ENCODE data around the gene RALGPS2.

DNA sequence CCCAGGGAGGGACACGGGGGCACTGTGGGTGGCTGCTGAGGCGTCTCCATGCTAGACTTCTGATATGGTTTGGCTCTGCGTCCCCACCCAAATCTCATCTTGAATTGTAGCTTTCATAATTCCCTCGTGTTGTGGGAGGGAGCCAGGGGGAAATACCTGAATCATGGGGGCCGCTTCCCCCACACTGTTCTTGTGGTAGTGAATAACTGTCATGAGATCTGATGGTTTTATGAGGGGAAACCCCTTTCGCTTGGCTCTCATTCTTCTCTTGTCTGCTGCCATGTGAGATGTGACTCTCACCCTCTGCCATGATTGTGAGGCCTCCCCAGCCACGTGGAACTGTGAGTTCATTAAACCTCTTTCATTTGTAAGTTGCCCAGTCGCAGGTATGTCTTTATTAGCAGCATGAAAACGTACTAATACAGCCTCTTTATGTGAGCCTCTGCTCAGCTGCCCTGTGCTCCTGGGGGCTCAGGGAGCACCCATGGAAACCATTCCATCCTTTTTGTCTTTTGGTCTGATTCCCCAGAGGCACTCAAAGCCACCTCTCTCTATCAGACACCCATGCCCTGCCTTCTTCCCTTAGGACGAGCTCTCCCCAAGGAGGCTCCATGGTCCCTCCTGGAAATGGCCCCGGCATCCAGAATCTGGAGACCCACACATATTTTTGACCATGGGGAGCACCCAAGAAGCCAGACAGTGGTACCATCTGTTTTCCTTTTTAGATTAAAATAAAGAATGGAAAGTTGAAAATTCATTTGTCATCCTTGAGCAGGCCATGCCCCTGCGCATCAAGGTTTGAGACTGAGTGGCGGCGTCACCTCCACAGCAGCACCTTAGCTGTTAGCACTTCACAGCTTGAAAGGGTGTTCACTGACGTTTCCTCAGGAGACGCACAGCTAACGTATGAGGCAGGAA lies 234.8 kb downstream of the RALGPS2 start:
- no peak for TF ChIP-seq POLR2AphosphoS5 (IDR thresholded peaks at IDR 0.05; ENCODE audit: control insufficient read depth, insufficient read depth, low read depth, low read length)
- TF ChIP-seq HIVEP1 (CRISPR knock-in tag; IDR thresholded peaks at IDR 0.05) = no peak
- TF ChIP-seq KDM1A (IDR thresholded peaks at IDR 0.05) = no peak
- TF ChIP-seq, protein P1, sequence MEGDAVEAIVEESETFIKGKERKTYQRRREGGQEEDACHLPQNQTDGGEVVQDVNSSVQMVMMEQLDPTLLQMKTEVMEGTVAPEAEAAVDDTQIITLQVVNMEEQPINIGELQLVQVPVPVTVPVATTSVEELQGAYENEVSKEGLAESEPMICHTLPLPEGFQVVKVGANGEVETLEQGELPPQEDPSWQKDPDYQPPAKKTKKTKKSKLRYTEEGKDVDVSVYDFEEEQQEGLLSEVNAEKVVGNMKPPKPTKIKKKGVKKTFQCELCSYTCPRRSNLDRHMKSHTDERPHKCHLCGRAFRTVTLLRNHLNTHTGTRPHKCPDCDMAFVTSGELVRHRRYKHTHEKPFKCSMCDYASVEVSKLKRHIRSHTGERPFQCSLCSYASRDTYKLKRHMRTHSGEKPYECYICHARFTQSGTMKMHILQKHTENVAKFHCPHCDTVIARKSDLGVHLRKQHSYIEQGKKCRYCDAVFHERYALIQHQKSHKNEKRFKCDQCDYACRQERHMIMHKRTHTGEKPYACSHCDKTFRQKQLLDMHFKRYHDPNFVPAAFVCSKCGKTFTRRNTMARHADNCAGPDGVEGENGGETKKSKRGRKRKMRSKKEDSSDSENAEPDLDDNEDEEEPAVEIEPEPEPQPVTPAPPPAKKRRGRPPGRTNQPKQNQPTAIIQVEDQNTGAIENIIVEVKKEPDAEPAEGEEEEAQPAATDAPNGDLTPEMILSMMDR (IDR thresholded peaks at IDR 0.05 in 2 of 3, conservative IDR thresholded peaks at IDR 0.05 in 1 of 3; ENCODE audit: insufficient read depth in 2 of 3, low read depth in 1 of 3, low read length in 3 of 3) = no peak
- no peak for TF ChIP-seq TCF3 (CRISPR knock-in tag; IDR thresholded peaks at IDR 0.05)
- TF ChIP-seq FOS (IDR thresholded peaks at IDR 0.05; ENCODE audit: extremely low read depth, insufficient read length) = no peak
